SK-MEL-5 (cell line): ENCODE measurements around the gene FAM168A. TPM values are rescaled to one million over a fixed set of nuclear protein-coding genes. Genes with fewer than 3 reads are reported as not detected.
"Not testable (repeated sequence)": the region's sequence is repeated elsewhere in the genome, so short reads cannot be mapped to it uniquely, and the experiment has no call there.

Experiments
- DNase-seq: peaks from one replicate; pipeline ENCODE4 v3.0.0-alpha.2; 2016; ENCODE audit warnings: low read depth, low spot score
- in situ Hi-C: cut with HindIII; loops from 2 replicates; pipeline ENCODE4 v1.10.0; 2016; ENCODE audit warnings: low sequenced_read_pairs, high pct_unique_total_duplicates, low pct_unique_long_range_greater_than_20kb
- total RNA-seq: library from RNA; depleted of rRNA; stranded (reverse); fragments of >200 nt; shearing (Covaris generic); gene quantifications from 2 replicates; pipeline ENCODE4 v1.2.3, GENCODE V29; 2014

Gene FAM168A
- total RNA-seq, 1 experiment from 2014 or later, result 27.0 TPM

GRCh38 chr11:73612601-73613140, 14.8 kb upstream of the FAM168A start:
- in situ Hi-C loops, result no loop called here
- DNase-seq, result peak; percentile 63

GRCh38 chr11:73598719-73599379, 937 bp upstream of the FAM168A start:
- in situ Hi-C loops, result no loop called here
- no peak for DNase-seq

GRCh38 chr11:73597336-73597955, 466 bp downstream of the FAM168A start:
- in situ Hi-C loops, result no loop called here
- DNase-seq, result no peak

- in situ Hi-C loops, result no loop called here
- DNase-seq, result no peak
Measured at GRCh38 chr11:73596547-73596946, 1.4 kb downstream of the FAM168A start.

GRCh38 chr11:73592640-73593039, 5.3 kb downstream of the FAM168A start:
- in situ Hi-C loops, result no loop called here
- no peak for DNase-seq

- in situ Hi-C loops, result no loop called here
- DNase-seq, result no peak
Measured at GRCh38 chr11:73591743-73592142, 6.2 kb downstream of the FAM168A start.

GRCh38 chr11:73590991-73591390, 6.9 kb downstream of the FAM168A start:
- in situ Hi-C loops, result no loop called here
- no peak for DNase-seq

- in situ Hi-C loops, result no loop called here
- DNase-seq, result no peak
Measured at GRCh38 chr11:73586791-73587190, 11.1 kb downstream of the FAM168A start.

- DNase-seq, result no peak
Measured at GRCh38 chr11:73585834-73586575, 11.9 kb downstream of the FAM168A start.

GRCh38 chr11:73584831-73585230, 13.1 kb downstream of the FAM168A start:
- in situ Hi-C loops, result no loop called here
- DNase-seq, result no peak

More at GRCh38 chr11:73585834-73586575, 11.9 kb downstream of the FAM168A start:
- in situ Hi-C loops, result no loop called here

- in situ Hi-C loops, result no loop called here
- DNase-seq, result no peak
Measured at GRCh38 chr11:73582653-73583052, 15.3 kb downstream of the FAM168A start.

- DNase-seq, in situ Hi-C loops: not testable (repeated sequence)
Measured at GRCh38 chr11:73580749-73581148, 17.2 kb downstream of the FAM168A start.

- in situ Hi-C loops, result no loop called here
- DNase-seq, result no peak
Measured at GRCh38 chr11:73579641-73580434, 18.1 kb downstream of the FAM168A start.

GRCh38 chr11:73578592-73579185, 19.2 kb downstream of the FAM168A start:
- in situ Hi-C loops, result no loop called here

GRCh38 chr11:73577496-73577917, 20.4 kb downstream of the FAM168A start:
- in situ Hi-C loops, result no loop called here
- DNase-seq, result no peak

More at GRCh38 chr11:73578592-73579185, 19.2 kb downstream of the FAM168A start:
- DNase-seq, result no peak

GRCh38 chr11:73576185-73576614, 21.7 kb downstream of the FAM168A start:
- in situ Hi-C loops, result no loop called here
- peak; percentile 85 for DNase-seq

- DNase-seq, in situ Hi-C loops: not testable (repeated sequence)
Measured at GRCh38 chr11:73571982-73572381, 25.9 kb downstream of the FAM168A start.
